GM19468 (cell line): Measurements from ENCODE around the gene SLC25A12.
"Not testable (repeated sequence)": the region's sequence is repeated elsewhere in the genome, so short reads cannot be mapped to it uniquely, and the experiment has no call there.

Experiments used
- ATAC-seq: cut with Tn5 transposase; IDR thresholded peaks from one replicate; pipeline ENCODE4 v1.9.1; 2021; ENCODE audit warnings: mild to moderate bottlenecking, moderate library complexity, moderate number of reproducible peaks; ENCODE audit not compliant: unreplicated experiment; ENCODE audit errors: extremely low read depth

Gene SLC25A12

GRCh38 chr2:171793691-171794678, 100.1 kb downstream of the SLC25A12 start:
- no peak for ATAC-seq

GRCh38 chr2:171792886-171793580, 101.0 kb downstream of the SLC25A12 start:
- ATAC-seq = no peak

GRCh38 chr2:171792157-171792556, 101.9 kb downstream of the SLC25A12 start:
- ATAC-seq = no peak

- ATAC-seq = no peak
Measured at GRCh38 chr2:171791361-171791760, 102.7 kb downstream of the SLC25A12 start.

GRCh38 chr2:171789956-171790355, 104.1 kb downstream of the SLC25A12 start:
- no peak for ATAC-seq

- ATAC-seq = no peak
Measured at GRCh38 chr2:171788316-171788993, 105.6 kb downstream of the SLC25A12 start.

- no peak for ATAC-seq
Measured at GRCh38 chr2:171787333-171788072, 106.5 kb downstream of the SLC25A12 start.

- ATAC-seq = no peak
Measured at GRCh38 chr2:171785450-171785849, 108.6 kb downstream of the SLC25A12 start.

GRCh38 chr2:171778515-171778914, 115.5 kb downstream of the SLC25A12 start:
- no peak for ATAC-seq

GRCh38 chr2:171774581-171774980, 119.5 kb downstream of the SLC25A12 start:
- ATAC-seq = not testable (repeated sequence)

GRCh38 chr2:171772373-171772772, 121.7 kb downstream of the SLC25A12 start:
- no peak for ATAC-seq

- ATAC-seq = no peak
Measured at GRCh38 chr2:171771463-171771862, 122.6 kb downstream of the SLC25A12 start.

- ATAC-seq = no peak
Measured at GRCh38 chr2:171763602-171764001, 130.4 kb downstream of the SLC25A12 start.

GRCh38 chr2:171762879-171763573, 131.0 kb downstream of the SLC25A12 start:
- no peak for ATAC-seq

- ATAC-seq = not testable (repeated sequence)
Measured at GRCh38 chr2:171761176-171761575, 132.9 kb downstream of the SLC25A12 start.

- ATAC-seq = not testable (repeated sequence)
Measured at GRCh38 chr2:171758762-171759161, 135.3 kb downstream of the SLC25A12 start.

GRCh38 chr2:171754254-171754939, 139.6 kb downstream of the SLC25A12 start:
- no peak for ATAC-seq

GRCh38 chr2:171747371-171747770, 146.7 kb downstream of the SLC25A12 start:
- ATAC-seq = no peak

- no peak for ATAC-seq
Measured at GRCh38 chr2:171745806-171746205, 148.2 kb downstream of the SLC25A12 start.
